MM.1S (cell line): ENCODE measurements around the gene ARHGAP12.

Source experiments
- DNase-seq: peaks from one replicate; pipeline ENCODE4 v3.0.0-alpha.2; 2015
- H2AFZ ChIP-seq: fragments of 300-600 bp; sonication (generic); 2 replicates; pipeline ENCODE4 v1.6.0; 2016; ENCODE audit warnings: antibody characterized with exemption, low read length
- H3F3A ChIP-seq: fragments of 300-600 bp; sonication (generic); 2 replicates; pipeline ENCODE4 v1.6.1; 2016; ENCODE audit warnings: mild to moderate bottlenecking, antibody characterized with exemption, low read length, moderate library complexity, mixed read lengths; ENCODE audit not compliant: insufficient read depth
- H3K27ac ChIP-seq: fragments of 300-600 bp; sonication (generic); 2 replicates; pipeline ENCODE4 v1.5.1; 2016; ENCODE audit warnings: mild to moderate bottlenecking, low read length
- H3K27me3 ChIP-seq: fragments of 300-600 bp; sonication (generic); replicated peaks from 2 replicates; pipeline ENCODE4 v1.6.0; 2016; ENCODE audit warnings: low read length; ENCODE audit not compliant: insufficient read depth
- H3K36me3 ChIP-seq: fragments of 300-600 bp; sonication (generic); replicated peaks from 2 replicates; pipeline ENCODE4 v1.6.1; 2016; ENCODE audit warnings: mild to moderate bottlenecking, low read length, mixed read lengths; ENCODE audit not compliant: insufficient read depth
- H3K4me1 ChIP-seq: fragments of 300-600 bp; sonication (generic); 2 replicates; pipeline ENCODE4 v1.6.1; 2016; ENCODE audit warnings: low read length, mixed read lengths
- H3K4me2 ChIP-seq: fragments of 300-600 bp; sonication (generic); 2 replicates; pipeline ENCODE4 v1.6.0; 2016; ENCODE audit warnings: low read depth, low read length
- H3K4me3 ChIP-seq: fragments of 300-600 bp; sonication (generic); 2 replicates; pipeline ENCODE4 v1.5.1; 2016; ENCODE audit warnings: low read length, mixed read lengths
- H3K79me2 ChIP-seq: fragments of 300-600 bp; sonication (generic); 2 replicates; pipeline ENCODE4 v1.6.1; 2016; ENCODE audit warnings: mixed run types, low read length, mixed read lengths
- H3K9ac ChIP-seq: fragments of 300-600 bp; sonication (generic); 2 replicates; pipeline ENCODE4 v1.6.1; 2016; ENCODE audit warnings: low read length, mixed read lengths
- H3K9me2 ChIP-seq: fragments of 300-600 bp; sonication (generic); replicated peaks from 2 replicates; pipeline ENCODE4 v1.6.1; 2016; ENCODE audit warnings: mild to moderate bottlenecking, low read length, mixed read lengths; ENCODE audit not compliant: insufficient read depth
- H3K9me3 ChIP-seq: fragments of 300-600 bp; sonication (generic); replicated peaks from 2 replicates; pipeline ENCODE4 v1.6.1; 2016; ENCODE audit warnings: mild to moderate bottlenecking, low read length, mixed read lengths; ENCODE audit not compliant: insufficient read depth
- H4K20me1 ChIP-seq: fragments of 300-600 bp; sonication (generic); 2 replicates; pipeline ENCODE4 v1.6.1; 2016; ENCODE audit warnings: mild to moderate bottlenecking, low read length, moderate library complexity, mixed read lengths; ENCODE audit not compliant: insufficient read depth
- CTCF ChIP-seq: fragments of 300-600 bp; sonication (generic); IDR thresholded peaks from 2 replicates; pipeline ENCODE4 v1.5.1; 2016; ENCODE audit warnings: antibody characterized with exemption, low read length, mixed read lengths
- EZH2 ChIP-seq: fragments of 300-600 bp; sonication (generic); optimal IDR thresholded peaks from 2 replicates; pipeline ENCODE3; 2017; ENCODE audit warnings: low read depth, mild to moderate bottlenecking, antibody characterized with exemption, low read length, mixed read lengths
- EZH2phosphoT487 ChIP-seq: fragments of 300-600 bp; sonication (generic); IDR thresholded peaks from 2 replicates; pipeline ENCODE4 v1.6.1; 2018; ENCODE audit warnings: antibody characterized with exemption, low read length

ARHGAP12 gene

GRCh38 chr10:31759124-31759798 is 169.4 kb downstream of the ARHGAP12 start:
- Histone ChIP-seq H3K79me2 (no peaks in the 10 kb centered on the region), H3K9me2 (no peaks in the 10 kb centered on the region), H2AFZ (peak overlapping the region; percentile 99), H3K9me3 (no peaks in the 10 kb centered on the region), H3K27me3 (no peaks in the 10 kb centered on the region), H3K27ac (no peak overlapping the region), H4K20me1 (no peaks in the 10 kb centered on the region), H3K36me3 (no peaks in the 10 kb centered on the region), H3K4me1 (peaks cover 11% of the 10 kb centered on the region; the same call in 1 of the 2 replicates), H3K4me3 (peak overlapping the region; percentile 98), H3K4me2 (peak overlapping the region; percentile 79), H3K9ac (peak overlapping the region; percentile 96), H3F3A (peaks cover 4% of the 10 kb centered on the region; the same call in 1 of the 2 replicates)
- TF ChIP-seq EZH2phosphoT487: no peak
- TF ChIP-seq EZH2: no peak
- TF ChIP-seq CTCF: no peak
- DNase-seq: no peak

- Histone ChIP-seq H3K27me3 (no peaks in the 10 kb centered on the region), H4K20me1 (no peaks in the 10 kb centered on the region), H3K79me2 (no peaks in the 10 kb centered on the region), H3K27ac (no peak overlapping the region), H2AFZ (no peak overlapping the region), H3F3A (peaks cover 4% of the 10 kb centered on the region; the same call in 1 of the 2 replicates), H3K4me2 (no peak overlapping the region), H3K9me3 (no peaks in the 10 kb centered on the region), H3K36me3 (no peaks in the 10 kb centered on the region), H3K9ac (no peak overlapping the region), H3K4me1 (peaks cover 11% of the 10 kb centered on the region; the same call in 1 of the 2 replicates), H3K4me3 (no peak overlapping the region), H3K9me2 (no peaks in the 10 kb centered on the region)
- no peak for DNase-seq
- TF ChIP-seq EZH2phosphoT487 (no peak), CTCF (no peak), EZH2 (no peak)
Measured at GRCh38 chr10:31758495-31758894, 170.1 kb downstream of the ARHGAP12 start.

- Histone ChIP-seq H2AFZ (no peak overlapping the region), H3K9me3 (no peaks in the 10 kb centered on the region), H3K27me3 (no peaks in the 10 kb centered on the region), H3K79me2 (no peaks in the 10 kb centered on the region), H3K4me1 (peaks cover 11% of the 10 kb centered on the region; the same call in 1 of the 2 replicates), H3K4me2 (no peak overlapping the region), H3K27ac (no peak overlapping the region), H3K9me2 (no peaks in the 10 kb centered on the region), H4K20me1 (no peaks in the 10 kb centered on the region), H3K9ac (no peak overlapping the region), H3K4me3 (no peak overlapping the region), H3F3A (peaks cover 4% of the 10 kb centered on the region; the same call in 1 of the 2 replicates), H3K36me3 (no peaks in the 10 kb centered on the region)
- no peak for TF ChIP-seq CTCF
- no peak for TF ChIP-seq EZH2
- no peak for TF ChIP-seq EZH2phosphoT487
- no peak for DNase-seq
Measured at GRCh38 chr10:31757831-31758230, 170.8 kb downstream of the ARHGAP12 start.
